Fibroblast of mammary gland (primary cell): ENCODE data around the gene DTNB.
"Not testable (repeated sequence)": the region's sequence is repeated elsewhere in the genome, so short reads cannot be mapped to it uniquely, and the experiment has no call there.

ENCODE experiments used
- DNase-seq: peaks from one replicate; pipeline ENCODE4 v3.0.0-alpha.2; 2010; ENCODE audit warnings: low read depth
- H3K4me3 ChIP-seq: 2 replicates; pipeline ENCODE4 v1.5.1; 2011; ENCODE audit warnings: low read depth, mild to moderate bottlenecking, low read length, moderate library complexity; ENCODE audit not compliant: control insufficient read depth
- CTCF ChIP-seq: conservative IDR thresholded peaks from 2 replicates; pipeline ENCODE4 v1.5.1; 2011; ENCODE audit warnings: low read depth, low read length, inconsistent platforms; ENCODE audit not compliant: control insufficient read depth, insufficient read depth

The DTNB gene

GRCh38 chr2:25545899-25546298, 127.5 kb downstream of the DTNB start:
- no peak overlapping the region for H3K4me3 ChIP-seq
- DNase-seq, result no peak
- TF ChIP-seq CTCF, result no peak

GRCh38 chr2:25544445-25544844, 128.9 kb downstream of the DTNB start:
- DNase-seq, result no peak
- H3K4me3 ChIP-seq, result no peak overlapping the region
- TF ChIP-seq CTCF, result no peak

- TF ChIP-seq CTCF, result no peak
- H3K4me3 ChIP-seq, result no peak overlapping the region
- no peak for DNase-seq
Observed at GRCh38 chr2:25543939-25544338, 129.4 kb downstream of the DTNB start.

- no peak overlapping the region for H3K4me3 ChIP-seq
- no peak for TF ChIP-seq CTCF
- DNase-seq, result no peak
Observed at GRCh38 chr2:25541378-25541777, 132.0 kb downstream of the DTNB start.

GRCh38 chr2:25539136-25539535, 134.2 kb downstream of the DTNB start:
- H3K4me3 ChIP-seq, result no peak overlapping the region
- peak; percentile 19 for DNase-seq
- TF ChIP-seq CTCF, result no peak

- no peak for DNase-seq
- H3K4me3 ChIP-seq, result no peak overlapping the region
- no peak for TF ChIP-seq CTCF
Observed at GRCh38 chr2:25537526-25537925, 135.9 kb downstream of the DTNB start.

GRCh38 chr2:25535411-25536289, 137.7 kb downstream of the DTNB start:
- not testable (repeated sequence) for H3K4me3 ChIP-seq, DNase-seq

GRCh38 chr2:25534937-25535336, 138.4 kb downstream of the DTNB start:
- not testable (repeated sequence) for H3K4me3 ChIP-seq, DNase-seq
